ENCODE results near the gene PGC. TPM values are rescaled to one million over a fixed set of nuclear protein-coding genes. Genes with fewer than 3 reads are reported as not detected.

Gene PGC
- polyA plus RNA-seq, 3 donors = 7.5 to 1,282 (median 263) TPM

- no peak overlapping the region for H3K27ac ChIP-seq (ENCODE audit: low read depth, low read length)
- 87 to 92% (median 90%) methylated on average over 6 of the region's 6 CpGs for WGBS, 3 donors
Observed at GRCh38 chr6:41757271-41757670, 10.1 kb upstream of the PGC start.

- H3K27ac ChIP-seq (ENCODE audit: low read depth, low read length) = no peak overlapping the region
- WGBS, 3 donors = 45 to 76% (median 49%) methylated on average over 13 of the region's 13 CpGs
Observed at GRCh38 chr6:41756354-41756753, 9.2 kb upstream of the PGC start.

GRCh38 chr6:41755895-41756294 is 8.7 kb upstream of the PGC start:
- WGBS, 3 donors = 59 to 80% (median 75%) methylated on average over 4 of the region's 4 CpGs
- H3K27ac ChIP-seq (ENCODE audit: low read depth, low read length) = no peak overlapping the region

- WGBS, 3 donors = 95 to 96% (median 96%) methylated on average over 3 of the region's 3 CpGs
- H3K27ac ChIP-seq (ENCODE audit: low read depth, low read length) = no peak overlapping the region
Observed at GRCh38 chr6:41750374-41750773, 3.2 kb upstream of the PGC start.

GRCh38 chr6:41748542-41748941 is 1.3 kb upstream of the PGC start:
- 34 to 77% (median 71%) methylated on average over 3 of the region's 3 CpGs for WGBS, 3 donors
- no peak overlapping the region for H3K27ac ChIP-seq (ENCODE audit: low read depth, low read length)

- H3K27ac ChIP-seq (ENCODE audit: low read depth, low read length) = no peak overlapping the region
- WGBS, 3 donors = 90 to 97% (median 94%) methylated on average over 6 of the region's 6 CpGs
Observed at GRCh38 chr6:41748102-41748477, 893 bp upstream of the PGC start.

- H3K27ac ChIP-seq (ENCODE audit: low read depth, low read length) = no peak overlapping the region
- 86 to 98% (median 93%) methylated on average over 10 of the region's 10 CpGs for WGBS, 3 donors
Observed at GRCh38 chr6:41746107-41746506, 1.1 kb downstream of the PGC start.

- WGBS, 3 donors = 86 to 92% (median 88%) methylated on average over 7 of the region's 7 CpGs
- H3K27ac ChIP-seq (ENCODE audit: low read depth, low read length) = no peak overlapping the region
Observed at GRCh38 chr6:41744236-41744787, 2.9 kb downstream of the PGC start.

- 85 to 92% (median 85%) methylated on average over 5 to 6 of the region's 6 CpGs for WGBS, 3 donors
- H3K27ac ChIP-seq (ENCODE audit: low read depth, low read length) = no peak overlapping the region
Observed at GRCh38 chr6:41743406-41744235, 3.6 kb downstream of the PGC start.

GRCh38 chr6:41741625-41742490 is 5.3 kb downstream of the PGC start:
- WGBS, 3 donors = 78 to 86% (median 79%) methylated on average over 18 to 20 of the region's 20 CpGs
- H3K27ac ChIP-seq (ENCODE audit: low read depth, low read length) = no peak overlapping the region

GRCh38 chr6:41740366-41741162 is 6.6 kb downstream of the PGC start:
- 80 to 87% (median 83%) methylated on average over 13 of the region's 13 CpGs for WGBS, 3 donors
- H3K27ac ChIP-seq (ENCODE audit: low read depth, low read length) = no peak overlapping the region

GRCh38 chr6:41739041-41739440 is 8.2 kb downstream of the PGC start:
- H3K27ac ChIP-seq (ENCODE audit: low read depth, low read length) = no peak overlapping the region
- WGBS, 3 donors = 79 to 85% (median 83%) methylated on average over 4 of the region's 4 CpGs

- H3K27ac ChIP-seq (ENCODE audit: low read depth, low read length) = no peak overlapping the region
- 90 to 93% (median 91%) methylated on average over 6 of the region's 6 CpGs for WGBS, 3 donors
Observed at GRCh38 chr6:41737591-41738130, 9.5 kb downstream of the PGC start.

GRCh38 chr6:41736800-41737555 is 10.2 kb downstream of the PGC start:
- 79 to 91% (median 88%) methylated on average over 13 of the region's 13 CpGs for WGBS, 3 donors
- H3K27ac ChIP-seq (ENCODE audit: low read depth, low read length) = no peak overlapping the region

- H3K27ac ChIP-seq (ENCODE audit: low read depth, low read length) = no peak overlapping the region
- 71 to 84% (median 72%) methylated on average over 6 of the region's 6 CpGs for WGBS, 3 donors
Observed at GRCh38 chr6:41736186-41736733, 10.9 kb downstream of the PGC start.

- WGBS, 3 donors = 7 to 8% (median 7%) methylated on average over 42 to 50 of the region's 50 CpGs
- H3K27ac ChIP-seq (ENCODE audit: low read depth, low read length) = peak within 1 kb of the TSS; percentile 89
Observed at GRCh38 chr6:41735427-41736185, 11.6 kb downstream of the PGC start, which contains the start of gene TFEB. Gene TFEB (minus strand): TSS chr6:41735608. CDS start chr6:41691213, 44,395 bp downstream.

Measured in adipose tissue (tissue), 3 donors.